IPS-15b (cell line): ENCODE results near the gene TUT4.
A peak's percentile ranks its signal among the peaks of the same experiment; 100 is the strongest.

Experiments used
- H3K27me3 ChIP-seq: one replicate; pipeline ENCODE4 v1.6.1; 2013; ENCODE audit warnings: low read length; ENCODE audit not compliant: control insufficient read depth, insufficient read depth
- H3K36me3 ChIP-seq: one replicate; pipeline ENCODE4 v1.6.1; 2013; ENCODE audit warnings: low read length; ENCODE audit not compliant: control insufficient read depth, insufficient read depth
- H3K4me1 ChIP-seq: one replicate; pipeline ENCODE4 v1.6.1; 2013; ENCODE audit warnings: mild to moderate bottlenecking, low read length; ENCODE audit not compliant: control insufficient read depth, insufficient read depth
- H3K4me3 ChIP-seq: one replicate; pipeline ENCODE4 v1.5.1; 2013; ENCODE audit warnings: low read depth, low read length
- H3K9ac ChIP-seq: one replicate; pipeline ENCODE4 v1.6.1; 2013; ENCODE audit warnings: low read depth, mild to moderate bottlenecking, low read length
- H3K9me3 ChIP-seq: one replicate; pipeline ENCODE4 v1.6.1; 2013; ENCODE audit warnings: mild to moderate bottlenecking, low read length; ENCODE audit not compliant: control insufficient read depth, insufficient read depth

The TUT4 gene

GRCh38 chr1:52551507-52552235, 1.2 kb downstream of the TUT4 start:
- no peaks in the 10 kb centered on the region for H3K27me3 ChIP-seq
- peaks cover 9% of the 10 kb centered on the region for H3K4me1 ChIP-seq
- H3K36me3 ChIP-seq, result no peaks in the 10 kb centered on the region

GRCh38 chr1:52550447-52550846, 2.4 kb downstream of the TUT4 start:
- no peak overlapping the region for H3K9ac ChIP-seq
- H3K4me3 ChIP-seq, result no peak overlapping the region
- no peaks in the 10 kb centered on the region for H3K36me3 ChIP-seq
- H3K9me3 ChIP-seq, result no peaks in the 10 kb centered on the region
- no peaks in the 10 kb centered on the region for H3K27me3 ChIP-seq
- peaks cover 9% of the 10 kb centered on the region for H3K4me1 ChIP-seq

More at GRCh38 chr1:52551507-52552235, 1.2 kb downstream of the TUT4 start:
- Histone ChIP-seq H3K4me3 (peak overlapping the region; percentile 63), H3K9ac (no peak overlapping the region), H3K9me3 (no peaks in the 10 kb centered on the region)

GRCh38 chr1:52549267-52549666, 3.6 kb downstream of the TUT4 start:
- Histone ChIP-seq H3K9ac (no peak overlapping the region), H3K4me3 (no peak overlapping the region), H3K9me3 (no peaks in the 10 kb centered on the region), H3K4me1 (peaks cover 2% of the 10 kb centered on the region), H3K36me3 (no peaks in the 10 kb centered on the region), H3K27me3 (no peaks in the 10 kb centered on the region)

- H3K36me3 ChIP-seq, result no peaks in the 10 kb centered on the region
- H3K4me1 ChIP-seq, result no peaks in the 10 kb centered on the region
- no peak overlapping the region for H3K4me3 ChIP-seq
- no peaks in the 10 kb centered on the region for H3K27me3 ChIP-seq
- no peaks in the 10 kb centered on the region for H3K9me3 ChIP-seq
- H3K9ac ChIP-seq, result no peak overlapping the region
These were observed 6.0 kb downstream of the TUT4 start for GRCh38 chr1:52546852-52547251.

- no peaks in the 10 kb centered on the region for H3K36me3 ChIP-seq
- no peaks in the 10 kb centered on the region for H3K27me3 ChIP-seq
- no peak overlapping the region for H3K4me3 ChIP-seq
- H3K4me1 ChIP-seq, result no peaks in the 10 kb centered on the region
- H3K9ac ChIP-seq, result no peak overlapping the region
- H3K9me3 ChIP-seq, result no peaks in the 10 kb centered on the region
These were observed 8.0 kb downstream of the TUT4 start for GRCh38 chr1:52544665-52545525.

- Histone ChIP-seq H3K9ac (no peak overlapping the region), H3K4me3 (no peak overlapping the region), H3K36me3 (no peaks in the 10 kb centered on the region), H3K9me3 (no peaks in the 10 kb centered on the region), H3K4me1 (no peaks in the 10 kb centered on the region), H3K27me3 (no peaks in the 10 kb centered on the region)
These were observed 10.7 kb downstream of the TUT4 start for GRCh38 chr1:52542085-52542688.

- H3K4me1 ChIP-seq, result no peaks in the 10 kb centered on the region
- no peaks in the 10 kb centered on the region for H3K27me3 ChIP-seq
- H3K9me3 ChIP-seq, result no peaks in the 10 kb centered on the region
- no peaks in the 10 kb centered on the region for H3K36me3 ChIP-seq
- no peak overlapping the region for H3K9ac ChIP-seq
- H3K4me3 ChIP-seq, result no peak overlapping the region
These were observed 17.7 kb downstream of the TUT4 start for GRCh38 chr1:52534928-52535764.

GRCh38 chr1:52533713-52534112, 19.2 kb downstream of the TUT4 start:
- Histone ChIP-seq H3K27me3 (no peaks in the 10 kb centered on the region), H3K36me3 (no peaks in the 10 kb centered on the region), H3K9me3 (no peaks in the 10 kb centered on the region), H3K9ac (no peak overlapping the region), H3K4me3 (no peak overlapping the region), H3K4me1 (no peaks in the 10 kb centered on the region)

GRCh38 chr1:52532731-52533327, 20.1 kb downstream of the TUT4 start:
- no peaks in the 10 kb centered on the region for H3K9me3 ChIP-seq
- no peaks in the 10 kb centered on the region for H3K36me3 ChIP-seq
- no peak overlapping the region for H3K4me3 ChIP-seq
- H3K27me3 ChIP-seq, result no peaks in the 10 kb centered on the region
- no peaks in the 10 kb centered on the region for H3K4me1 ChIP-seq
- H3K9ac ChIP-seq, result no peak overlapping the region

GRCh38 chr1:52532247-52532646, 20.6 kb downstream of the TUT4 start:
- Histone ChIP-seq H3K9me3 (no peaks in the 10 kb centered on the region), H3K27me3 (no peaks in the 10 kb centered on the region), H3K4me3 (no peak overlapping the region), H3K36me3 (no peaks in the 10 kb centered on the region), H3K9ac (no peak overlapping the region), H3K4me1 (no peaks in the 10 kb centered on the region)
